Right renal cortex interstitium (tissue), 3 donors: ENCODE measurements around the gene HINT1. TPM values are rescaled to one million over a fixed set of nuclear protein-coding genes. Genes with fewer than 3 reads are reported as not detected.
A peak's percentile ranks its signal among the peaks of the same experiment; 100 is the strongest.
"Not testable (repeated sequence)": the region's sequence is repeated elsewhere in the genome, so short reads cannot be mapped to it uniquely, and the experiment has no call there.

Experiments
- DNase-seq, 3 donors: peaks; one replicate each; pipeline ENCODE4 v3.0.0-alpha.2; 2013; ENCODE audit warnings: low read depth in 3 of 3, low spot score in 2 of 3
- polyA plus RNA-seq, 3 donors: library from polyadenylated mRNA; unstranded; fragments of 120-200 nt; gene quantifications; one replicate each; pipeline ENCODE4 v1.2.1, GENCODE V29; 2013; ENCODE audit not compliant: insufficient read length in 3 of 3

HINT1 gene
- polyA plus RNA-seq, result 100 to 1,000 TPM; 408 to 489 (median 479) TPM

GRCh38 chr5:131165119-131165727 lies at the start of gene HINT1:
TSS of gene HINT1 (minus strand) at chr5:131165256. CDS start at chr5:131165205, 51 bp downstream.
- DNase-seq, result peak; percentile 83 to 88 (median 84)

DNA sequence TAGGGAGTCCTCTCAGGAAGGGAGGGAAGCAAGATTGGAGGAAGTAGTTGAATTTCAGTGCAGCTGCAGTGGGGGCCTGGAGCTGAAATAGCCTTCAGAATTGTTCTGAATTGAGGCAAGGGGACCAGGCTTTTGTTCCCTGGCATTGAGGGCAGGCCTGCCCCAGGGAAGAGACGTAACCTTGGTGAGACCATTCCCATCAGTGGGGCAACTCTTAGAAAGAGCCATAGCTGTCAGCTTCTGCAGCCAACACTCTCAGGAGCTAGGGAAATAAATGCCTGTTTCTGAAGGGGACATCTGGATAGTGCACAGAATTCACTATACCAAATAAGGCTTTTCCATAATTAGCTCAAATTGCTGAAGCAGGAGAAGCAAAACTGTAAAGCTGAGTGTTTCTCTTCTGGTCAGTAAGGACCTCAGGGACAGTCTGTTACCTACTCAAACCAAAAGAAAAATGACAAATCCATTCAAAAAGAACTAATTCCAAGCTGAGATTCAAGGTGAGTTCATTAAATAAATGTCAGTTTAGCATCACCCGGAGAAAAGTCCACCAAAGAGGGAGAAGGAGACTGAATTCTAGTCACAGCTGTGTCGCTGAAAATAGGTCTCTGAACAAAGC lies 49.7 kb upstream of the HINT1 start:
- no peak for DNase-seq

DNA sequence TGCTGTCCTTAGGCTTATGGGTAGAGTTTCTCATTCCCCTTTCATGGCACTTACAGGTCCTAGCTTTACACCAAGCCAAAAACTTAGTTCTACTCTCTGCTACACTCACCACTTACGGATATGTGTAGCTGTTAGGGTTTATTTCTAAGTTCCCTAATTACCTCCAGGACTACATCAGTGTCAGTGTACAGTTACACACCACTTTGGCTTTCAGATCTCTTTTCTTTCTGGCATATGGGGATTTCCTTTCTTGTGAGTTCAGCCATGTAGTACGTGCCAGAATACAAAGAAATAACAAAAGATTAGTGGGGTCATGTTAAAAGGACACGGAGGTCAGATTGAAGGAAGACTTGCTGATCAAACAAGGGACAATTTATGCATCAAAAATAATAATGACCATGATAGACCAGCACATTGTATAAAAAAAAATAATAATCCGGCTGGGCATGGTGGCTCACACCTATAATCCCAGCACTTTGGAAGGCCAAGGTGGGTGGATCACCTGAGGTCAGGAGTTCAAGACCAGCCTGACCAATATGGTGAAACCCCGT lies 47.5 kb upstream of the HINT1 start:
- no peak for DNase-seq

GRCh38 chr5:131211669-131212068 lies 46.6 kb upstream of the HINT1 start:
- DNase-seq, result no peak

- DNase-seq, result no peak
These were observed 45.1 kb upstream of the HINT1 start for GRCh38 chr5:131210151-131210510.

- DNase-seq, result no peak
These were observed 44.6 kb upstream of the HINT1 start for GRCh38 chr5:131209506-131210150.

- DNase-seq, result no peak
These were observed 44.1 kb upstream of the HINT1 start for GRCh38 chr5:131209175-131209505.

GRCh38 chr5:131206772-131207171 lies 41.7 kb upstream of the HINT1 start:
- no peak for DNase-seq

DNA sequence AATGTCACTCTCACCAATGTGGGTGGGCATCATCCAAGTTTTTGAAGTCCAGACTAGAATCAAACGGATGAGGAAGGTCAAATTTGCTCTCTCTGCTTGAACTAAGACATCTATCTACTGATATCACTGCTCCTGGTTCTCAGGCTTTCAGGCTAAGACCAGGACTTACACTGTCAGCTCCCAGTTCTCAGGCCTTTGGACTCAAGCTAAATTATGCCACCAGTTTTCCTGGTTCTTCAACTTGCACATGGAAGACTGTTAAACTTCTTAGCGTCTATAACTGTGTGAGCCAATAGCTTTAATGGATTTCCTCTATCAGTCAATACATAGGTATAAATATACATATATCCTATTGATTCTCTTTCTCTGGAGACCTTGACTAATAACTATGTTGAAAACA lies 41.0 kb upstream of the HINT1 start:
- DNase-seq, result no peak

- DNase-seq, result no peak
These were observed 39.9 kb upstream of the HINT1 start for GRCh38 chr5:131204964-131205363.

DNA sequence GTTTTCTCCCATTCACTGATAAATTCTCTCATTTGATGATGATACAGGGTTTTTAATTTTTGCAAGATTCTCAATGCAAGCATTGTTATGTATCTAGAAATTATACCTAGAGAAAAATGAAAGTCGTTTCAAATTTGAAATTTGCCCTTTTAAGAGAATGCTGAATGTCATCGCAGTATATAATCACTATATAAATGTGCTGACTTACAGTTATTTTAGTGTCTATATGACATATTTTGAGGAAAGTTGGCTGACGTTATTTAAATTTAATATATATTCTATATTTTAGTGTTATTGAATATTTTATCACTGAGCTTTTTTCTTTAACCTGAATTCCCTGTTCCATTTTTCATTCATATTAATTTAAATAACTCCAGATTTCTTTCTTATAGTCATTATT lies 35.5 kb upstream of the HINT1 start:
- DNase-seq, result no peak

DNA sequence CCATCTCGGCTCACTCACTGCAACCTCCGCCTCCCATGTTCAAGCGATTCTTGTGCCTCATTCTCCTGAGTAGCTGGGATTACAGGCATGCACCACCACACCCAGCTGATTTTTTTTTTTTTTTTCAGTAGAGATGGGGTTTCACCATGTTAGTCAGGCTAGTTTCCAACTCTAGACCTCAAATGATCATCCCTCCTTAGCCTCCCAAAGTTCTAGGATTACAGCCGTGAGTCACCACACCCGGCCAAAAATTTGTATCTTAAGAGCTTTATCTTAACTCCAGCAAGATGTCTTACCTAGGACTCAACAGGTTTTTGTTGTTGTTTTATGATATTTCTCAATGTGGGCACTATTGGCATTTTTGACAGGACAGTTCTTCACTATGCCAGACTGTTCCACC lies 33.6 kb upstream of the HINT1 start:
- DNase-seq, result no peak

GRCh38 chr5:131196331-131196730 lies 31.3 kb upstream of the HINT1 start:
- DNase-seq, result no peak

DNA sequence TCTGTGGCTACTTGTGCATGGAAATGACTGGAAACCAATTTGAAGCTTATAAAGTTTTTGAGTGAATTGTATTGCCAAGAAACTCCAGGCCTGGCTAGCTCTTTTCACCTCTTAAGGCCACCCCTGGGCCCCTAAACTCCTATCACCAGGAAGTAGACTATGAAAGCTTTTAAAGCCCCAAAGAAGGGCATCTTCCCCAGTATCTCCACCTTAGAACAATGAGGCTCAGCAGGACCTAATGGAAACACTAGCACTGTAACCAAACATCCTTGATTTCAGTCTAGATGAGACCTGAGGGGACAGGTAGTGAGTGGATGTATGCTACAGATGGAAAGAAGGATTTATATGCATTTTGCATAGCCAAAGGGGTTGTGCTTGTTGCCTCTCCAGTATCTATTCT lies 30.6 kb upstream of the HINT1 start:
- no peak for DNase-seq

- no peak for DNase-seq
These were observed 29.7 kb upstream of the HINT1 start for GRCh38 chr5:131194725-131195124.

DNA sequence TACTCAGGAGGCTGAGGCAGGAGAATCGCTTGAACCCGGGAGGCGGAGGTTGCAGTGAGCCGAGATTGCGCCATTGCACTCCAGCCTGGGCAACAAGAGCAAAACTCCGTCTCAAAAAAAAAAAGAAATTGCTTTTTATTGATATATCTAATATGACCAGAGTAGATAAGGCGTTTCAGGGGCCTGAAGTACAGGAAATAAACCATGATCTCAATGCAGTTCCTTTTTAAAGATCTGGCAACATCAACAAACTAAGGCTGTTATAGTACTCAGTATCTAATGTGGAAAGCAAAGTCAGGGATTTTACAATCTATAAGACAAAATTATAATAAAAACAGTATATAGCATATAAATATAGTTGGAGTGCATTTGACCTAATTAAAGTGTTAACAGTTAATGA lies 28.8 kb upstream of the HINT1 start:
- not testable (repeated sequence) for DNase-seq

DNA sequence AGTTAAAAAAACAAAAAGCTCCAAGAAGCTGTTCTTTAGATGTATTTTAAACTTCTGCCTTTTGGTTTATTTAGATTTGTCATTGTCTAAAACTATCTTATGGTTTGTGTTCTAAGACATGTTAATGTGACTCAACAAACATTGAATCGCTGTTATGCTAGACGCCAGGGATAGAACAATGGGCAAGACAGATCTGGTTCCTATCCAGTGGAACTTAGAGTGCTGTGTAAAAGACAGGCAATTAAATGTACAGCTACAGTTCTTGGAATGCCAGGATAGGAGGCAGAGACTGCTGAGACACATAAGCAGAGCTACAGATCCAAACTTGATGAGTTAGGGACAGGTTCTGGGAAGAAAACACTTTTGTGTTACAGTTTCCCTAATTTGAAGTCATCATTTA lies 28.1 kb upstream of the HINT1 start:
- no peak for DNase-seq

DNA sequence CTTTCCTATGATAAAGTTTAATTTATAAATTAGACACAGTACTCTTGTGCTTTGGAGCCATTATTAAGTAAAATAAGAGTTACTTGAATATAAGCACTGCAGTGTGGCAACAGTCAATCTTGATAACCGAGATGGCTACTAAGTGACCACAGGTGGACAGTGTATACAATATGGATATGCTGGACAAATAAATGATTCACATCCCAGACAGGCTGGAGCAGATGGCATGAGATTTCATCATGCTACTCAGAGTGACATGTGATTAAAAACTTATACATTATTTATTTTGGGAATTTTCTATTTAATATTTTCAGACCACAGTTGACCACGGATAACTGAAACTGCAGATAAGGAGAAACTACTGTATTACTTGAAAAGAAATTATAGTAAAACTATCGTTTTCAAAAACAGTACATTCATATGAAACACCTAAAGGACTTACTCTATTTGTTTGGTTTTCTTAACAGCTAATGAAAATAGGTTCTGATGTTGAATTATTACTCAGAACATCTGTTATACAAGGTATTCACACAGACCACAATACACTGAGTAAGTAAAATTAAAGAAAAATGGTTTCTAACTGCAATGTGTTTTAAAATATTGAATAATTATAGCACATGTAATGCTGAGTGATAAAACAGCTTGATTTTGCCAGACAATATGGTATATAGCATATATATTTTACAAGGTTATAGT lies 21.7 kb upstream of the HINT1 start:
- DNase-seq, result no peak

DNA sequence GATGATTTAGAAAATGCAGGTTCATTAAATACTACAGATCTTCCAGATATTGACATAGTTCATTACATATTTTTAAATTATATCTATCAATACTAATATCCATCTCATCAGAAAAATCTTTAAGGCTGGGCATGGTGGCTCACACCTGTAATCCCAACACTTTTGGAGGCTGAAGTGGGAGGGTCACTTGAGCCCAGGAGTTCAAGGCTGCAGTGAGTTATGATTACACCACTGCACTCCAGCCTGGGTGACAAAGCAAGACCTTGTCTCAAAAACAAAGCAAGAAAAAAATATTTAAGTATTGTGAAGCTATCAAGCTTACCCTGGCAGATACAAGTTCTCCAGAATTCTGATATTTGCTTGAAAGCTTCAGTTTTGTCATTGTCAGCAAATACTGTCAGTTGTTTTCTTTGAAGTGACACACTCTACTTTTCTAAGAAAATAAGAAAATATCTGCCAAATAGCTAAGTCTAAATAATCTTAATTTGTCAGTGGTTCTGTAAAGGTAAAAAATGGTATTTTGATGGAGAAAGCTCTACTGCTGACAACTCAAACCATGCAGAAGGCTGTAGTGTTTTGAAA lies 20.6 kb upstream of the HINT1 start:
- no peak for DNase-seq

DNA sequence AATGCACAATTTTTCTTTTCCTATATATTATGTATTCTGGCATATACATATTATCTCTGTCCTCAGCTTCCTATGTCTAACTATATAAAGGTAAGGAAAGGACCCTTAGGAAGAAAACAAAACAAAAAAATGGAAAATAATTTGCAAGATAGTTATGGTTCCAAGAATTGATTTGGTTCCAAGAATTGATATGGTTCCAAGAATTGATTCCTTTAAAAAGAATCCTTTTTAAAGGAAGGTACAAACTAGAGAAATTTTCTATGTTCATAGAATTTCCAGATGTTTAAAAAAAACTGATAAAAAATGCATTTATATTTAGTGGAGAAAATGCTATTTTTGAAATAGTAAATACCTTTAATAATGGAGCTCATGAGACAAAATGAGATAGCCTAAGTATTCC lies 17.8 kb upstream of the HINT1 start:
- DNase-seq, result no peak

DNA sequence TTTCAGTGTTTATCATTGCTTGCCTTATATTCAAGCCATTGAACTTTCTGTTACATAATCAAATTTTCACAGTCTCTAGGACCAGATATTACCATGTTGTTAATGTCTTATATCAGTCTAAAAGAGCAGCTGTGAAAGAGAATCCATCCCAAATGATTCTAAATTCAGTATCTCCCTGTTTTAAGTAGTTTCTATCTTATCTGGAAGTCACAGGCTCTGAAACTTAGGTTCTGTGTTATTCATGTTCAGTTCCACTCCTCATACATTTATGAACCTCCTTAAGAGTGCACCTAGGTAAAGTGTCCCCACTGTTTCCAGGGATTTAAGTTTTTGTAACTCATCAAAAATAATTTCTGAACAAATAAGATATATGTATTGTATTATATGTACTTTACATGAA lies 15.4 kb upstream of the HINT1 start:
- no peak for DNase-seq
